Naive B cell (primary cell): ENCODE results near the gene RHCG. TPM values are rescaled to one million over a fixed set of nuclear protein-coding genes. Genes with fewer than 3 reads are reported as not detected.

Experiments
- ATAC-seq, 2 donors: fragments of 150-1000 bp; cut with Tn5 transposase; 2 replicates each; pipeline ENCODE4 v1.10.0; 2021; ENCODE audit warnings: low read depth in 2 of 2, mild to moderate bottlenecking in 2 of 2, moderate library complexity in 2 of 2
- DNase-seq: peaks from one replicate; pipeline ENCODE4 v3.0.0; 2022
- H3K27ac Mint-ChIP-seq, 6 donors: one replicate each; pipeline ENCODE4 v1.8.0; 2020 to 2022; ENCODE audit warnings: mild to moderate bottlenecking in 6 of 6, mixed read lengths in 6 of 6, moderate library complexity in 5 of 6, inconsistent platforms in 2 of 6
- H3K27me3 Mint-ChIP-seq, 3 donors: one replicate each; pipeline ENCODE4 v1.8.0; 2021 to 2022; ENCODE audit warnings: mixed read lengths in 3 of 3, mild to moderate bottlenecking in 1 of 3
- H3K36me3 Mint-ChIP-seq, 2 donors: one replicate each; pipeline ENCODE4 v1.8.0; 2020 to 2022; ENCODE audit warnings: mixed read lengths in 2 of 2, inconsistent platforms in 1 of 2, mild to moderate bottlenecking in 1 of 2
- H3K4me1 Mint-ChIP-seq, 3 donors: one replicate each; pipeline ENCODE4 v1.8.0; 2020 to 2022; ENCODE audit warnings: mixed read lengths in 3 of 3, inconsistent platforms in 1 of 3, mild to moderate bottlenecking in 1 of 3, moderate library complexity in 1 of 3
- H3K4me3 Mint-ChIP-seq, 8 donors: one replicate each; pipeline ENCODE4 v1.8.0; 2020 to 2022; ENCODE audit warnings: mild to moderate bottlenecking in 8 of 8, mixed read lengths in 8 of 8, moderate library complexity in 8 of 8, inconsistent platforms in 2 of 8
- H3K9me3 Mint-ChIP-seq, 7 donors: one replicate each; pipeline ENCODE4 v1.8.0; 2020 to 2022; ENCODE audit warnings: mixed read lengths in 7 of 7, mild to moderate bottlenecking in 5 of 7, inconsistent platforms in 2 of 7, moderate library complexity in 1 of 7
- polyA plus RNA-seq, 6 donors: library from polyadenylated mRNA; unstranded; fragments of 300-500 nt; fragmentation: Illumina TruSeq; gene quantifications; one replicate each; pipeline ENCODE4 v1.2.3, GENCODE V29; 2021; ENCODE audit warnings: low read depth in 6 of 6

Gene RHCG
- polyA plus RNA-seq, 6 donors from 2014 or later = not detected

DNA sequence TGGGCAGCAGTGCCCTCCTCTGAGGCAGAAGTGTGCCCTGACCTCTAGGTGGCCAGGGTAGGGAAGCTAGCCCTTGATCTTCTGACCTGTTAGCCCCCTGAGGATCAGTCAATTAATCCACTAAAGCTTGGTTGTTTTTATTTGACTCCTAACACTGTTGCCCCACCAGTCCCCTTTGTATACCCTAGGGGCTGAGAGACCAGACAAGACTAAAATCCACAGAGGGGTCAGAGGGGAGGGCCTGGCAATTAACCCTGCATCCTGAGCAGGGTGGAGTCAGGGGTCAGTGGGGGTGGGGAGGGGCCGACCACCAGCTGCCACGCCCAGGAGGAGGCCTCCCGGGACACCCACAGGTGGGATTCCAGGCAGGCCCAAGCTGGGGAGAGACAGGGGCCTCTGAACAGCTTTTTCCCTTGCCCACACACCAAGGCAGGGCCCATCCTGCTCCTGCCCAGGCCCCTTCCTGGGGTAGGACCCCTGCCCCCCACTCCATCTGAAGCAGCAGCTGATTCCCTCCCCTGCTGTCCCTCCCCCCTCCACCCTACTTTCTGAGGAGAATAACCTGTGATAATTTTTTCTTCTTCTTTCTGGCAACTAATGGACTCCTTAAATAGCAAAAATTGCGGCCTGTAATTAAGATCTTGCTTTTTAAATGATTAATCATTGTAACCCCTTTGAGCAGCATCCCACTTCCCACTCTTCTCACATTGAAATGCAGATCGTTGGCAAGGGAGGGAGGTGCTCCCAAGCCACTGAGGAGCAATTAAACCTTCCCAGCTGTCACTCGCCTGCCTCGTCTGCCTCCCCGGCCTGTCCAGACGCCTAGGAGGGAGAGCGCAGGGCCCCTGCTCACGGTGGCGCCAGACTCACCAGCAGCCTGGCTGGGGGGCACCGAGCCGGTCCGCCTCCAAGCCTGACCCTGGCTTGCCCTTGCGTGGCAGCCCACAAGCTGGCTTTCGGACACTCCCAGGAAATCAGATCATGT, 51.9 kb downstream of the RHCG start:
- Mint-ChIP-seq H3K9me3 (peaks cover 0 to 4% (median 0%) of the 10 kb centered on the region in 7 donors), H3K4me1 (peaks cover 20 to 36% (median 35%) of the 10 kb centered on the region in 3 donors), H3K27ac (no peak overlapping the region), H3K4me3 (no peak overlapping the region), H3K27me3 (peaks cover 25 to 46% (median 44%) of the 10 kb centered on the region in 3 donors), H3K36me3 (no peaks in the 10 kb centered on the region)
- DNase-seq = no peak
- no peak for ATAC-seq

- Mint-ChIP-seq H3K36me3 (no peaks in the 10 kb centered on the region), H3K9me3 (peaks cover 0 to 4% (median 0%) of the 10 kb centered on the region in 7 donors), H3K4me1 (peaks cover 25 to 38% (median 37%) of the 10 kb centered on the region in 3 donors), H3K4me3 (peak overlapping the region in 1 of 8 donors; percentile 5), H3K27ac (no peak overlapping the region), H3K27me3 (peaks cover 22 to 39% (median 38%) of the 10 kb centered on the region in 3 donors)
- ATAC-seq (no peak), DNase-seq (no peak)
Observed at GRCh38 chr15:89443581-89443980, 52.8 kb downstream of the RHCG start.

DNA sequence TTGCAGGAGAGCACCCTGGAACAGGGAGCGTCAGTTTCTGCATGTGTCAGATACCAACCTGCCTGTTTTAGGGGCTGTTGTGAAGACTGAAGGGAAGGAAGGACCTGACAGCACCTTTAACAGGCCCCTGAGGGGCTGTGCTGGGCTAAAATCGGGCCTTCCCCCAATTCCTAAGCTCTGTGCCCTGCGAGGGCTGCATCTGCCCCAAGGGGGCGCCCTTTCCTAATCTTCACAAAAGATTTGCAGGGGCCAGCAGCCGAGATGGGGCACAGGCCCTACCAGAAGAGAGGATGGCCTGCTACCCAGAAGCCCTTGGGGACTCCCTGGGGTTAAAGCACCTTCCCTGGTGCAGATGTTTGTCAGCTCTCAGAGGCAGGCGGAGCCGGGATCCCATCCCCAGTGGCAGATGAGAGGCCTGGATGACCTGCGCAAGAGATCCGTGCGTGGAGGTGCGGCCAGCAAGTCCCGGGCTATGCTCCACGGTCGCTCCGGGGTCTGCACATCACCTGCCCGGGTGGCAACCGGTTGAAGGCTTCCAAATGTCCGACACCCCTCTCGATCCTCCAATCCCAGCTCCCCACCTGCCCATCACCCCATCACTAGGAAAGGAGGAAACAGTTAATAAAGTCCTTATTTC, 53.6 kb downstream of the RHCG start:
- peaks cover 17 to 35% (median 31%) of the 10 kb centered on the region in 3 donors for H3K27me3 Mint-ChIP-seq
- peaks cover 0 to 4% (median 0%) of the 10 kb centered on the region in 7 donors for H3K9me3 Mint-ChIP-seq
- peak overlapping the region in 4 of 8 donors; percentile 19 to 62 (median 28) for H3K4me3 Mint-ChIP-seq
- DNase-seq = peak; percentile 17
- no peak for ATAC-seq
- H3K36me3 Mint-ChIP-seq = no peaks in the 10 kb centered on the region
- peaks cover 25 to 39% (median 38%) of the 10 kb centered on the region in 3 donors for H3K4me1 Mint-ChIP-seq
- peak overlapping the region in 3 of 6 donors; percentile 22 to 79 (median 78) for H3K27ac Mint-ChIP-seq

- Mint-ChIP-seq H3K27me3 (peaks cover 14 to 33% (median 28%) of the 10 kb centered on the region in 3 donors), H3K9me3 (peaks cover 0 to 4% (median 0%) of the 10 kb centered on the region in 7 donors), H3K4me3 (peak overlapping the region in 6 of 8 donors; percentile 75 to 93 (median 85)), H3K4me1 (peaks cover 26 to 44% (median 39%) of the 10 kb centered on the region in 3 donors), H3K36me3 (no peaks in the 10 kb centered on the region), H3K27ac (peak overlapping the region; percentile 49 to 94 (median 82))
- ATAC-seq (no peak), DNase-seq (no peak)
Observed at GRCh38 chr15:89442155-89442554, 54.2 kb downstream of the RHCG start.

DNA sequence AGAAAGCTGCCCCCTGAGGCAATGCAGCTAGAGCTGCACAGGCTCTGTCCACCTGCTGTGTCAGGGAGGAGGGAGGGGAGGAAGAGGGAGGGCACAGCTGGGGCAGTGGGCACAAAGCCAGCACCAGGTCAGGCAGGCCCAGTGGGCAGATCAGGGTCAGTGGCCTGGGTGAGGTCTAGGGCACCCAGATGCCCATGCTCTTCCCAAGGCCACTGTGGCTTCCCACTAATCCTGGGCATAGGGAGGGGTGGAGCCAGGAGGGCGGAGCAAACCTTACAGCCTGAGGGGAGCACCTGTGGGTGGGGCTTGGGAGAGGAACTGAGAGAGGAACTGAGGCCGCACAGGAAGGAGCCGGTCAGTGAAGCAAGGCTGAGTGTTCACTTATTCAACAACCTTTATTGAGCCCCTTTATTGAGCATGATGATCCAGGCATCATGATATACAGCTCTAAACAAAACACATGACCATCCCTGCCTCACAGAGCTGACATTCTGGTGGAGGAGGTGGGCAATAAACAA, 55.0 kb downstream of the RHCG start:
- peaks cover 9 to 36% (median 30%) of the 10 kb centered on the region in 3 donors for H3K27me3 Mint-ChIP-seq
- peak overlapping the region in 7 of 8 donors; percentile 75 to 93 (median 85) for H3K4me3 Mint-ChIP-seq
- H3K36me3 Mint-ChIP-seq = no peaks in the 10 kb centered on the region
- H3K4me1 Mint-ChIP-seq = peaks cover 30 to 49% (median 42%) of the 10 kb centered on the region in 3 donors
- peaks cover 0 to 4% (median 0%) of the 10 kb centered on the region in 7 donors for H3K9me3 Mint-ChIP-seq
- peak overlapping the region; percentile 24 to 94 (median 82) for H3K27ac Mint-ChIP-seq
- peak; percentile 99 for ATAC-seq
- peak; percentile 86 for DNase-seq

- Mint-ChIP-seq H3K4me3 (peak overlapping the region in 1 of 8 donors; percentile 44), H3K9me3 (peaks cover 0 to 4% (median 0%) of the 10 kb centered on the region in 7 donors), H3K4me1 (peaks cover 30 to 49% (median 42%) of the 10 kb centered on the region in 3 donors), H3K27ac (no peak overlapping the region), H3K36me3 (no peaks in the 10 kb centered on the region), H3K27me3 (peaks cover 0 to 36% (median 19%) of the 10 kb centered on the region in 3 donors)
- ATAC-seq = no peak
- DNase-seq = no peak
Observed at GRCh38 chr15:89439764-89440163, 56.6 kb downstream of the RHCG start.

DNA sequence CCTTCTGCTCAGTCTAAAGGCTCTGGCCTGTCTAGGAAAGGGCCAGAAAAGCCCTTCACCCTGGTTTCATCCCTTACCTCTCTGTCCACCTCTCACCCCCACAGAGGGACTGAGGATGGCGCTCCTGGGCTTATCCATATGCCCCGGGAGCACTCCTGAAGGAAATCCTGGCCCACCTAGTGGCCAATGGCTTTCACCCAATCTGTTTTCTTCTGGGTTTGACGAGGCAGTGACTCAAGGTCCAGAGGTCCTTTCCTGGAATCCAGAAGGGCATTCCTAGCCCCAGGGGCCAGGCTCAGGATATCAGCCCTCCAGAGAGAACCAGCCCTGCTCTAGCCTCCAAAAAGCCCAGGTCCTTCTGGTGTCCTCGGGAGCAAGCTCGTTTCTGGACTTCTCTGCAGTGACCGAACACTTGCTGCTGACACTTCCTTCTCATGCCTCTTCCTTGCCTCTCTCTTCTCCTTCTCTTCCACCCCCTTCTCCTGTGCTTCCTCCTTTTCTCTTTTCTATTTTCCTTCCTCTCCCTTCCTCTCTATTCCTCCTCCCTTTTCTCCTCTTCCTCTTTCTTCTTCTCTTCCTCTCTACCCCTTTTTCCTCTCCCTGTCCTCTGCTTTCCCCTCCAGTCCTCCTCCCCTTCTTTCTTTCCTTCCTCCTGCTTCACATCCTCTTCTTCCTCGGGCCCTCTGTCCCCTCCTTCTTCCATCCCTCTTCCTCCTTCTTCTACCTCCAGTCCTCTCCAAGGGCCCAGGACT, 59.6 kb downstream of the RHCG start:
- Mint-ChIP-seq H3K9me3 (peaks cover 0 to 3% (median 0%) of the 10 kb centered on the region in 7 donors), H3K4me3 (no peak overlapping the region), H3K36me3 (no peaks in the 10 kb centered on the region), H3K27me3 (peaks cover 0 to 52% (median 32%) of the 10 kb centered on the region in 3 donors), H3K27ac (no peak overlapping the region), H3K4me1 (peaks cover 21 to 25% (median 22%) of the 10 kb centered on the region in 3 donors)
- DNase-seq (no peak), ATAC-seq (no peak)

DNA sequence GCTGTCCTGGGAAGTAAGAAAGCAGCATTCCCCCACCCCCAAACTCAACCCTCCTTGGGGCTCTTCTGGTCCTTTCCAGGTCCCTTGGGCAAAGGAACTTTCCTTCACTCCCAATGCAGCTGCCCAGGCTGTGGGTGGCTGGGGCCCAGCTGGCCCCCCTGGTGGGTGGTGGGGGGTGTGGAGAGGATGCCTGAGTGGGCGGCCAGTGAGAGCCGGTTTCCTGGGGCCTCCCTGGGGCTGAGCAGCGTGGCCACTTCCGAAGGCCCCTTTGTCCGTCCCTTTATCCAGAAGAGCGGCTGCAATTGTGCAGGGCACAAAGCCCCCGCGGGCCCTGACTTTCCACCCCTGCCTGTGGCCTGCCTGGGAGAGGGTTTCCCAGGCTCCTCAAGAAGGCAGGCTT, 61.0 kb downstream of the RHCG start:
- H3K4me1 Mint-ChIP-seq = peaks cover 16 to 21% (median 18%) of the 10 kb centered on the region in 3 donors
- H3K36me3 Mint-ChIP-seq = no peaks in the 10 kb centered on the region
- peaks cover 0 to 2% (median 0%) of the 10 kb centered on the region in 7 donors for H3K9me3 Mint-ChIP-seq
- no peak overlapping the region for H3K27ac Mint-ChIP-seq
- DNase-seq (no peak), ATAC-seq (no peak)
- H3K4me3 Mint-ChIP-seq = no peak overlapping the region
- H3K27me3 Mint-ChIP-seq = peaks cover 4 to 53% (median 40%) of the 10 kb centered on the region in 3 donors

- no peak for DNase-seq
- H3K9me3 Mint-ChIP-seq = peaks cover 0 to 2% (median 0%) of the 10 kb centered on the region in 7 donors
- H3K36me3 Mint-ChIP-seq = no peaks in the 10 kb centered on the region
- ATAC-seq = no peak
- peaks cover 17 to 62% (median 39%) of the 10 kb centered on the region in 3 donors for H3K27me3 Mint-ChIP-seq
- peaks cover 14 to 19% (median 16%) of the 10 kb centered on the region in 3 donors for H3K4me1 Mint-ChIP-seq
- H3K4me3 Mint-ChIP-seq = no peak overlapping the region
- H3K27ac Mint-ChIP-seq = peak overlapping the region in 1 of 6 donors; percentile 71
Observed at GRCh38 chr15:89433686-89434085, 62.7 kb downstream of the RHCG start.

- H3K27me3 Mint-ChIP-seq = peaks cover 22 to 64% (median 48%) of the 10 kb centered on the region in 3 donors
Observed at GRCh38 chr15:89430530-89431341, 65.6 kb downstream of the RHCG start.

GRCh38 chr15:89429986-89430385, 66.4 kb downstream of the RHCG start:
- no peak for DNase-seq
- peaks cover 23 to 63% (median 51%) of the 10 kb centered on the region in 3 donors for H3K27me3 Mint-ChIP-seq
- H3K9me3 Mint-ChIP-seq = peaks cover 0 to 2% (median 0%) of the 10 kb centered on the region in 7 donors
- peak overlapping the region in 4 of 8 donors; percentile 76 to 90 (median 84) for H3K4me3 Mint-ChIP-seq
- H3K36me3 Mint-ChIP-seq = no peaks in the 10 kb centered on the region
- H3K4me1 Mint-ChIP-seq = peaks cover 7 to 10% (median 9%) of the 10 kb centered on the region in 3 donors
- peak overlapping the region in 2 of 6 donors; percentile 70 to 78 for H3K27ac Mint-ChIP-seq
- no peak for ATAC-seq

More at GRCh38 chr15:89430530-89431341, 65.6 kb downstream of the RHCG start:
- Mint-ChIP-seq H3K36me3 (no peaks in the 10 kb centered on the region), H3K4me3 (peak overlapping the region; percentile 73 to 91 (median 85)), H3K9me3 (peaks cover 0 to 2% (median 0%) of the 10 kb centered on the region in 7 donors), H3K4me1 (peaks cover 7 to 10% (median 9%) of the 10 kb centered on the region in 3 donors), H3K27ac (peak overlapping the region in 5 of 6 donors; percentile 58 to 84 (median 70))
- peak; percentile 79 for DNase-seq
- ATAC-seq = peak; percentile 96 to 97
